ENCODE data around the gene ANKK1.

Gene ANKK1

DNA sequence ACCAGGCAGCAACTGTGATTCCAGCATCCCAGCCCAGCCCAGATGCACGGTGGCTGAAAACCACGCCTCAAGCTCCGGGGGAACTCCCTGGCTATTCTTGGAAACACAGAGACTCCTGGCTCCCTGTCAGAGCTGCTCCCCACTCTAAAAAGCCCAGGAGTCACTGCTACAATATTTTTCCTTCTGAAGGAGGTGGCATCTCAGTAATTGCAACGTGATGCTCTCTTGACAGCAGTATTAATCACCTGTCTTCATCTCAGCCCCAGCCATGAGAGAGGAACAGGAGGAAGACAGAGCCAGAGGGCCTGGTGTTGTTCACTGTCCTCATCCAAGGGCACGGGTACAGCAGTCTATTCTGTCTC lies 60.7 kb downstream of the ANKK1 start:
- H3K36me3 ChIP-seq (ENCODE audit: control insufficient read depth in 2 of 2, insufficient read depth in 2 of 2, low read length in 2 of 2), result no peaks in the 10 kb centered on the region
- no peaks in the 10 kb centered on the region for H3K9me3 ChIP-seq (ENCODE audit: control insufficient read depth in 2 of 2, low read length in 2 of 2)
- H3K27me3 ChIP-seq (ENCODE audit: control insufficient read depth in 2 of 2, insufficient read depth in 2 of 2, low read length in 2 of 2), result no peaks in the 10 kb centered on the region
- H3K4me3 ChIP-seq (ENCODE audit: low read length in 2 of 2), result no peak overlapping the region
- H3K9ac ChIP-seq (ENCODE audit: low read depth in 1 of 2, low read length in 2 of 2), result no peak overlapping the region
- H3K4me1 ChIP-seq (ENCODE audit: control insufficient read depth in 2 of 2, insufficient read depth in 2 of 2, low read length in 2 of 2), result no peaks in the 10 kb centered on the region
- no peak overlapping the region for H3K27ac ChIP-seq (ENCODE audit: low read depth in 2 of 2, low read length in 2 of 2)

- H3K9ac ChIP-seq (ENCODE audit: low read depth in 1 of 2, low read length in 2 of 2), result no peak overlapping the region
- no peaks in the 10 kb centered on the region for H3K4me1 ChIP-seq (ENCODE audit: control insufficient read depth in 2 of 2, insufficient read depth in 2 of 2, low read length in 2 of 2)
- H3K36me3 ChIP-seq (ENCODE audit: control insufficient read depth in 2 of 2, insufficient read depth in 2 of 2, low read length in 2 of 2), result no peaks in the 10 kb centered on the region
- no peaks in the 10 kb centered on the region for H3K27me3 ChIP-seq (ENCODE audit: control insufficient read depth in 2 of 2, insufficient read depth in 2 of 2, low read length in 2 of 2)
- no peak overlapping the region for H3K27ac ChIP-seq (ENCODE audit: low read depth in 2 of 2, low read length in 2 of 2)
- H3K9me3 ChIP-seq (ENCODE audit: control insufficient read depth in 2 of 2, low read length in 2 of 2), result no peaks in the 10 kb centered on the region
- no peak overlapping the region for H3K4me3 ChIP-seq (ENCODE audit: low read length in 2 of 2)
Observed at GRCh38 chr11:113449743-113450142, 62.2 kb downstream of the ANKK1 start.
